Mesothelial cell of epicardium (in vitro differentiated cells): ENCODE data around the gene TBRG4. TPM values are rescaled to one million over a fixed set of nuclear protein-coding genes. Genes with fewer than 3 reads are reported as not detected.

Source experiments
- DNase-seq, 2 experiments: peaks; one replicate each; pipeline ENCODE4 v3.0.0; 2021; ENCODE audit warnings: low spot score in 2 of 2; ENCODE audit not compliant: unreplicated experiment in 2 of 2
- H3K27ac Mint-ChIP-seq: 2 replicates; pipeline ENCODE4 v1.8.0; 2021; ENCODE audit warnings: mixed read lengths
- H3K27me3 Mint-ChIP-seq: 2 replicates; pipeline ENCODE4 v1.8.0; 2021; ENCODE audit warnings: low read depth, mixed read lengths
- H3K36me3 Mint-ChIP-seq: 2 replicates; pipeline ENCODE4 v1.8.0; 2021; ENCODE audit warnings: mixed read lengths
- H3K4me1 Mint-ChIP-seq: 2 replicates; pipeline ENCODE4 v1.8.0; 2021; ENCODE audit warnings: mixed read lengths
- H3K4me3 Mint-ChIP-seq: 2 replicates; pipeline ENCODE4 v1.8.0; 2021; ENCODE audit warnings: mild to moderate bottlenecking, moderate library complexity, mixed read lengths
- H3K9me3 Mint-ChIP-seq: 2 replicates; pipeline ENCODE4 v1.8.0; 2021; ENCODE audit warnings: mixed read lengths
- CTCF ChIP-seq: fragments of 200-600 bp; sonication (generic); IDR thresholded peaks from one replicate; pipeline ENCODE4 v1.5.0; 2021; ENCODE audit warnings: antibody characterized with exemption; ENCODE audit not compliant: unreplicated experiment
- total RNA-seq: library from RNA; stranded (reverse); gene quantifications from 3 replicates; pipeline ENCODE4 v1.2.1, GENCODE V29; 2021

TBRG4 gene
- total RNA-seq, 1 donor from 2014 or later: 68.1 TPM

DNA sequence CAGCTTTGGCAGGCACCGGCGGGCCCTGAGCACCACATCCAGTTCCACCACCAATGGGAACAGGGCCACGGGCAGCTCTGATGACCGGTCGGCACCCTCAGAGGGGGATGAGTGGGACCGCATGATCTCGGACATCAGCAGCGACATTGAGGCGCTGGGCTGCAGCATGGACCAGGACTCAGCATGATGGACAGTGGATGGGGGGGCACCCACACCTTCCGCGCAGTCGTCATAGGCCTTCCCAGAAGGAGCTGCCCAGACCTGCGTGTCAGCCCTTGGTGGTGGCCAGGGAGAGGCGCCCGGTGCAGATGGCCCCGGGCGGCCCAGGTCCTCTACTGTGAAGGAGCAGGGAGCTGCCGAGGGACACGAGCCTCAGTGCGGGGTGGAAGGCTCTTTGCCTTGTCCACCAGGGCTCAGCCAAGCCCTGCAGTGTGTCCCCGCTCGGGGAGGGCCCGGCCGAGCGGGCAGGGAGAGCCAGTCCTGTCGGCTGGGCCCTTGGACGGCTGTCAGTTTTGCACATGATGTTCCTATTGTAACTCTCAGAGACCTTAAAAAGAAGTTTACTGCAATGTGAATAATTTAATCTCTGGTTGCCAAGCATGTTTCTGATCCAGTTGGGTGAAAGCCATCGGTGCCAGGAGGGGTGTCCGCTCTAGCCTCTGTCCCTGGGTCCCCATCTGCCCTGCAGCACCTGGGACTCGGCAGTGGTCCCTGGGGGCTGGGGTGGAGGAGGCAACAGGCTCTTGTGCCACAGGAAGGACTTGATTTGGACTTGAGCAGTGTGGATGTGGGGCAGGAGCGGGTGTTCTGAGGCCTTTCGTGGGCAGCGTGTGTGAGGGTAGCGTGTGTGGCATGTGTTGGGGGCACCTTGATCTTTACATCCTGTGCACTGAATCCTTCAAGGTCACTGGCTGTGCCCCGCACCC lies 35.4 kb downstream of the TBRG4 start:
- no peaks in the 10 kb centered on the region for H3K4me1 Mint-ChIP-seq
- DNase-seq: no peak
- H3K27ac Mint-ChIP-seq: no peak overlapping the region
- no peak overlapping the region for H3K4me3 Mint-ChIP-seq
- no peaks in the 10 kb centered on the region for H3K9me3 Mint-ChIP-seq
- H3K36me3 Mint-ChIP-seq: peaks cover 23% of the 10 kb centered on the region
- H3K27me3 Mint-ChIP-seq: no peaks in the 10 kb centered on the region
- TF ChIP-seq CTCF: no peak

DNA sequence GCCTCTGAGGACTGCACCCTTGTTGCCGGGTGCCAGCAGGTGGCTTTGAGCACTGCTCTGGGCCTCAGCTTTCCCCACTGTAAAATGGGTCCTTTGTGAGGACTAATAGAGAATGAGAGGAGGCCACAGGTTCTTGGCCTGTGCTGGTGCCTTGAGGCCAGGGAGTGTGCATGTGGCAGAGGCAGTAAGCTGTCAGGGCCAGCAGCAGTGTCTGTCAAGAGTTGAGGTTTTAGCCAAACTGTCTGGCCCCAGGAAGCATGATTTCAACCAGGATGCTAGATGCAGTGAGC lies 36.2 kb downstream of the TBRG4 start:
- peaks cover 23% of the 10 kb centered on the region for H3K36me3 Mint-ChIP-seq
- TF ChIP-seq CTCF: no peak
- no peaks in the 10 kb centered on the region for H3K27me3 Mint-ChIP-seq
- no peaks in the 10 kb centered on the region for H3K4me1 Mint-ChIP-seq
- H3K4me3 Mint-ChIP-seq: no peak overlapping the region
- no peak for DNase-seq
- H3K27ac Mint-ChIP-seq: no peak overlapping the region
- H3K9me3 Mint-ChIP-seq: no peaks in the 10 kb centered on the region

DNA sequence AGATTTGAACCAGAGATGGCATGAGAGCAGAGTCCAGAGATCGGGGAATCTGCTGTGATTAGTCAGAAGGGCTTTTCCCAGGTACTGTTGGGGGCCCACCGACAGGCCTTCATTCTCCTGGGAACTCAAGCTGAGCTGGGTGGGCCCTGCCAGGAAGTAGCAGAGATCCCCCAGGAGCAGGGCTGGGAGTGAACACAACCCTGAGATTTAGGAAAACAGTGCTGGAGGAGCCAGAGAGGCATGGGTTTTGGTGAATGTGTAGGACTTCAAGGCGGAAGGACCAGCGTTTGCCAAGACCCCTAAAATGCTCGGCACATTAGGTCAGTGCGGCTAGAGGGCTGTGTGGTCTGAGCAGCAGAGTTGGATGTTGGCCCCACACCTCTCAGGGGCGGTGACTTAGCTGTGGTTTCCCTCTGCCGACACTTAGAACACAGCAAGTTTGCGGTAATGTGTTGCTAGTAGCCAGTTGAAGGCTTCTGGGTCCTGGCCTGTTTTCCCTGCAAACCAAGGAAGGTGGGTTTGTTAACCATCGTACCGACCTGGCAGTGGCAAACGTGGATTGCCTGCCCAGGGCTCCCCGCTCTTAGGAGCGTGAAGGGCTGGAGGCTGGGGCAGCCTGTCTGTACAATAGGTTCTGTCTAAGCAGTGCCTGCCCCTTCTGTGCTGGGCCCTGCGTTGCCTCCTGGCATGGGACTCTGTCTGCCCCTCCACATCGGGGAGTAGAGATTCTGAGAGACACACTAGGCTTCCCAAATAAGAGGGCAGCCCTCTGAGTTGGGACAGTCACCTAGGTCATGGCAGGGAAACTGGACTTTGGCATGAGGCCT lies 36.8 kb downstream of the TBRG4 start:
- Mint-ChIP-seq H3K27ac (no peak overlapping the region), H3K27me3 (no peaks in the 10 kb centered on the region), H3K9me3 (no peaks in the 10 kb centered on the region), H3K4me1 (no peaks in the 10 kb centered on the region), H3K4me3 (no peak overlapping the region), H3K36me3 (peaks cover 23% of the 10 kb centered on the region)
- no peak for DNase-seq
- TF ChIP-seq CTCF: no peak

- H3K9me3 Mint-ChIP-seq: no peaks in the 10 kb centered on the region
- no peaks in the 10 kb centered on the region for H3K27me3 Mint-ChIP-seq
- H3K27ac Mint-ChIP-seq: no peak overlapping the region
- H3K36me3 Mint-ChIP-seq: peaks cover 23% of the 10 kb centered on the region
- no peak for TF ChIP-seq CTCF
- H3K4me3 Mint-ChIP-seq: no peak overlapping the region
- DNase-seq: no peak
- no peaks in the 10 kb centered on the region for H3K4me1 Mint-ChIP-seq
Observed at GRCh38 chr7:45073786-45074527, 37.5 kb downstream of the TBRG4 start.

GRCh38 chr7:45073031-45073785 lies 38.3 kb downstream of the TBRG4 start:
- H3K4me3 Mint-ChIP-seq: no peak overlapping the region
- no peaks in the 10 kb centered on the region for H3K4me1 Mint-ChIP-seq
- H3K27me3 Mint-ChIP-seq: no peaks in the 10 kb centered on the region
- peaks cover 23% of the 10 kb centered on the region for H3K36me3 Mint-ChIP-seq
- no peaks in the 10 kb centered on the region for H3K9me3 Mint-ChIP-seq
- no peak for TF ChIP-seq CTCF
- no peak for DNase-seq
- H3K27ac Mint-ChIP-seq: no peak overlapping the region
